SH-SY5Y (cell line): Measurements from ENCODE around the gene PPARD.

Experiments
- GATA2 ChIP-seq: IDR thresholded peaks from 2 replicates; pipeline ENCODE4 v1.6.1; 2011; ENCODE audit warnings: mild to moderate bottlenecking, low read depth, low read length
- GATA3 ChIP-seq: IDR thresholded peaks from 2 replicates; pipeline ENCODE4 v1.6.1; 2011; ENCODE audit warnings: low read depth, mild to moderate bottlenecking, low read length, moderate library complexity

DNA sequence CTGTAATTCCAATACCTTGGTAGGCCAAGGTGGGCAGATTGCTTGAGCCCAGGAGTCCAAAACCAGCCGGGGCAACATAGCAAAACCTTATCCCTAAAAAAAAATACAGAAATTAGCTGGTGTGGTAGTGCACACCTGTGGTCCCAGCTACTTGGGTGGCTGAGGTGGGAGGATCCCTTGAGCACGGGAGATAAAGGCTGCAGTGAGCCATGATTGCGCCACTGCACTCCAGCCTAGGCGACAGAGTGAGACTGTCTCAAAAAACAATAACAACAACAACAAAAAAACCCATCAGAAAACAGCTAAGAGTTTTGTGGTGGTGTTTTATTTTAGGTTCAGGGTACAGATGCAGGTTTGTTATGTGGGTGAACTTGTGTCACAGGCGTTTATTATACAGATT is 66.9 kb downstream of the PPARD start:
- TF ChIP-seq GATA3 (no peak), GATA2 (no peak)
